Smooth muscle cell of the brain vasculature (primary cell): ENCODE results near the gene NUDT2.

Experiments
- DNase-seq: peaks from one replicate; pipeline ENCODE4 v3.0.0-alpha.2; 2012; ENCODE audit warnings: low read depth, low spot score

The NUDT2 gene

DNA sequence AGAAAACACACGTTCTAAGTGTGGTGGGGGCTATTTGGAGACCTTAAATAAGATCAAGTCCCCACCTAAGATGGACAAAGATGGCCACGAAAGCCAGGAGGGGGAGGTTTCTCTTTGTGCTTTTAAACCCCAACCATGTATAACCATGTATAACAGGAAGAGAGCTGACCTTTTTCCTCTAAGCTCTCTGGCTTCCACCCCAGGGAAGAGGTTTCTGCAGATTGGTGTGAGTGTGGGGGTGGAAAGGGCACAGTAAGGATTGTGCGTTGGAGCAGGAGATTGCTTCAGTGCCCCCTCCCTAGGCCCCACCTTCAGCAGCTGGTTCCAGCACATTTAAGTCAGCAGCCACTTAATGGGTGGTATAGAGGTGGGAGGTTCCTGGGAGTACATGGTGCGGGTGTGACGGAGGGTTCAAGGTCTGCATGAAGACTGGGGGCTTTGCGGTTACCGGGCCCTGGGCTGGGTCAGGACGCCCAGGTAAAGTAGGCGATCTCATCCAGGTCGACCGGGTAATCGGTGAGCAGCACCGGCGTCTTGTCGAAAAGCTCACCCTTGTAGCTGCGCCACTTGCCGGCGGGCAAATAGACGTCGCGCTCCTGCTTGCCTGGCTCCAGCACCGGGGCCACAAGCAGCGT, 41.1 kb downstream of the NUDT2 start:
- DNase-seq = no peak

- no peak for DNase-seq
Measured at GRCh38 chr9:34370970-34371880, 41.9 kb downstream of the NUDT2 start.

GRCh38 chr9:34371886-34372466, 42.6 kb downstream of the NUDT2 start:
- no peak for DNase-seq

- DNase-seq = no peak
Measured at GRCh38 chr9:34372467-34373011, 43.2 kb downstream of the NUDT2 start.

DNA sequence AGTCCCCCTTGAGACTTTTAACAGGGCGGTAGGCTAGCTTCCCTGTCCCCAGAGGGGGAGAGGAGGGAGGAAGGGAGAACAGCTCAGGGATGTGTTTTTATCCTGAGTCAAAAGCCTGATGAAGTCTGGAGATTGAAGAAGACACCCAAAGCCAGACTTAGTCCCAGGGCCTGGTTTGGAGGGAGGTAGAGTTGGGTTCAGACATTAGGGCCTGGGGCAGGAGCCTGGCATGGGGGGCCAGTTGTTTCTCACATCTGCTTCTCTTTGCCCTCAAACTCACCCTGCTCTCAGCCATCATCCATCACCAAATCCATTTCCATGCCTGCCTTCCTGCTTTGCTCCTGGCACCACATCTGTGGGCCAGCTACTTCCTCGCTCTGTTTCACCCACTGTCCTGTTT, 44.4 kb downstream of the NUDT2 start:
- DNase-seq = no peak

- no peak for DNase-seq
Measured at GRCh38 chr9:34374339-34374738, 45.0 kb downstream of the NUDT2 start.

DNA sequence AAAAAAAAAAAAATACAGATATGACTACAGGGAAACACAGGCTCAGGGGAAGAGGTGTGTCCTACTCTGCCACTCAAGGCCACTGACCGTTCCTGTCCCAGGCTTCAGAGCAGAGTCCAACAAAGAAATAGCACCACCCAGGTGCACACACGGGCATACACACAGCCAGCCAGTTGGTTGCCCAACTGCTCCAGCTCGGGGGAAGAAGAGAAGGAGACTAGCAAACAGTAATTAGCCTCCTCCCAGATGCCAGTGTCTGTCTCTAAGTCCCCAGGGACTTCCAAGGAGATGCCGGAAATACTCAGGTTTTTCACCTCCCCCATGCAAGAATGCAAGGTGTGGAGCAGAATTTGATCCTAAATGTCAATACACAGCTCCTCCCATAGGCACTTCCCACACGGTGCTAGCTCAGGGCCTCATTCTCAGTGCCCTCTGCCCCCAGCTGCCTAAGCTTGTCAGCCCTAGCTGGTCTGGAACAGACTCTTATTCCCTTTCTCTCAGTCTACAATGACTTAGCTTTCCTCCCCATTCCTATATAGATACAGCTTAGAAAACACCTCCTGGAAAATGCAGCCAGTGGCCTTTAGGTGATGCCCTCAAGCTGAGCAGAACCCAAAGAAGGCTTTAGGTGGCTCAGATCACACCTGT, 45.7 kb downstream of the NUDT2 start:
- DNase-seq = no peak

DNA sequence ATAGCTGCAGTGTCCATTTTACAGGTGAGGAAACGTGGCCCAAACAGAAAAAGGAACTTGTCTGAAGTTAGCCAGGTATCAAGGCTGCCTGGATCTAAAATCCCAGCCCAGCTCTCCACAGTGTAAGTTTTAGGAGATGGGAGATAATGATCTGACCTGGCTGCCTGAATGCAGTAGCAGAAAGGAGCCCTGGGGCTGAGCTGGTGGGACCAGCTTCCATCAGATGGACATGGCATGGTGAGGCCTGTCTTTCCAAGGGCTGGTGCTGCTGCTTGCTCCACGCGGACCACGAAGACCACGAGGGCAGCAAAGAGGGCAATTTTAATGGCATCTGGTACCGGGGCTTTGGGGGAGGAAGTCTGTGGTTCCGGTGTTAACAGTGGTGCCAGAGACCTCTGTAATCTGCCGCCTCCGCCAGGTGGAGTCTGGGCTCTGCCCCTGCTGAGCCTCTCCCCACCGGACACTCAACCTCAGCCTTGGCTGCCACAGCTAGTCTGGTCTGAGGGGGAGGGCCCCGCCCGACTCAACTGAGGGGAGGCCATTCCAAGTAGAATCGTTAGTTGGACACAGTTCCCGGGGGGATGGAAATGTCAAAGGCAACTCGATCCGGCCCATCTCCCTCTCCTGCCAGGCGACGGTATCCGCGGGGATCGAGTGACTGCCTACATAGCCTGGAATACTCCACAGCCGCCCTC, 46.7 kb downstream of the NUDT2 start:
- DNase-seq = no peak

DNA sequence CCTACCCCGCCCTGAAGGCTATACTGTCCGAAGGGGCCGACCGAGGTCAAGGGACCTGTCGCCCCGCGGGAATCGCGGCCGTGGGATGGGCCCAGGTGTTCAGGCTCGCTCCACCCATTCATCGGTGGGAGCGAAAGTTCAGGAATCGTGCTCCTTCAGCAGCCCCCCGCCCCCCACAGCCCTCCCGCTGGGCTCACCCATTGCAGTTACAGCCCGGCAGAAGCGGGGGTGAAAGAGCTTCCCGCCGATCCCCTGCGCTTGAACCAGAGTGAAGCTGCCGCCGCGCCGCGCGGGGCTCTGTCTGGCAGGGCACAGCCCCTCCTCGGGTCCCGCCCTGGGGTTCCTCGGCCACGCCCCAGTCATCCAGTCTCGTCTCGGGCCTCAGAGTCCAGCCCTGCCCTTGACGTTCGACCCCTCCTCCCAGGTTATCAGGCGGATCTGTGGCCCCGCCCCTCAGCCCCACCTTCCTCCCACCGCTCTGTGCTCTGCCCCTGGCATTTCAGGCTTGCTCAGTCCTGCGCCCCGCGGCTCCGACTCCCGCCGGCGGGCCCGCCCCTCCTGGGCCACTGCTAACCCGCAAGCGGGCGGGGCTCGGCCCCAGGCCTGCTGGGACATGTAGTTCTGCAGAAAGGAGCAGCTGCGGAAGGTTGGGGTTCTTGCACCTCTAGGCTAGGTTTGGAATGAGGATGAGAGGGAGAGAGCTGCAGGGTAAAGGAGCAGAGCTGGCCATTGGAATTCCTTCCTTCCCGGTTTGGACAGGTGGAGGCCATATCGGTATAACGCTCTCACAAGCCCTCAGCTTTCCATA, 47.4 kb downstream of the NUDT2 start, which contains the start of gene MYORG:
Gene MYORG, minus strand, starts transcription at position 303 of the 808 bp plus-strand sequence. CDS start 3,955 bp downstream, outside the sequence.
- no peak for DNase-seq

GRCh38 chr9:34377404-34377746, 48.0 kb downstream of the NUDT2 start:
- no peak for DNase-seq

- DNase-seq = no peak
Measured at GRCh38 chr9:34378376-34379060, 49.1 kb downstream of the NUDT2 start.

GRCh38 chr9:34379334-34380033, 50.1 kb downstream of the NUDT2 start:
- no peak for DNase-seq

GRCh38 chr9:34380034-34380510, 50.7 kb downstream of the NUDT2 start:
- DNase-seq = no peak

- DNase-seq = no peak
Measured at GRCh38 chr9:34380511-34381315, 51.3 kb downstream of the NUDT2 start.

DNA sequence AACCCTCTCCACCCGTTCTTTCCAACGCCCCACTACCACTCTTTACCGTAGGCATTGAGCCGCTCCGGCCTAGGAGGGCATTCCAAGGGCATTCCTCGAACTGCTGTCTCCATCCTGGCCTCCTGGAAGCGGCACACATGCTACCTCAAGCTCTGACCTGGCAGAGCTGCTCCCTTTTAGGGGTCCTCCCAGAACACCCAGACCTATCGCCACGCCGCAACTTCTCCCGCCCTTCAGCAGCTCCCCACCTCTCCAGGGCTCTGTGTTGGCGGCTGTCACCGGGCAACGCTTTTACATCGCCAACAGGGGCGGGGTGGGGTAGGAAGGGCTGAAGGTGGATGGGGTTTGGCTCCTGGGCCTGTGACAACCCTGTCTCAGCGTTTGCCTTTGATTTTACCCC, 52.0 kb downstream of the NUDT2 start:
- DNase-seq = no peak

DNA sequence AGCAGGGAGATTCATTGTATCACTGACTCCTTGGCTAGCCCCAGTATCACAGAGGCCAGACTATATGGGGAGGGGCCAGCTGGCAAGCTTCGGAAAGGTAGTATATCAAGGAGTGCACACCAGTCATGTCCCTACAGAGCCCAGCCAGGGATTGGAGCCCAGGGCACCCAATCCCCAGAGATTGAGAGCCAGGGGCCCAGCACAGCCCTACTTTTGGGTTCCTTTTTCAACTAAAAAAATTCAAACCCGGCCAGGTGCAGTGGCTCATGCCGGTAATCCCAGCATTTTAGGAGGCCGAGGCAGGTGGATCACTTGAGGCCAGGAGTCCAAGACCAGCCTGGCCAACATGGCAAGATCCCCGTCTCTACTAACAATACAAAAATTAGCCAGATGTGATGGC, 52.7 kb downstream of the NUDT2 start:
- no peak for DNase-seq

DNA sequence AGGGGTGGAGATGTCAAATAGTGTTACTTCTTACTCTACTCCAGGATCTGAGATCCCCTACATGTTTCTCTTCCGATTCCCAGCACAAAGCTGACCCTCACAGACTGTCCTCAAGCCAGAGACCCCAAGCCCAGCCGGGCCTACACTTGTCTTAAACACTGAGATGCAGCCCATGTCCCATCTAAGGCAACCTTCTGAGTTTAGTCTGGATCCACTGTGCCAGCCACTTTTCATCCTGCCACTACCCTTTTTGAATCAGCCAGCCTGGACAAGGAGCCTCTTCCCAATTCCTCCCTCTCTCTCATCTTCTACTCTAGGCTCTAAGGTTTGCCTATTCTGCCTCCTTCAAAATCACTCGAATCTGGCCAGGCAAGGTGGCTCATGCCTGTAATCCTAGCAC, 53.5 kb downstream of the NUDT2 start:
- no peak for DNase-seq

- no peak for DNase-seq
Measured at GRCh38 chr9:34383904-34384303, 54.5 kb downstream of the NUDT2 start.
